KG1 (cell line): ENCODE measurements around the gene UBE2E1.
"Not testable (repeated sequence)": the region's sequence is repeated elsewhere in the genome, so short reads cannot be mapped to it uniquely, and the experiment has no call there.

Experiments used
- DNase-seq: peaks from one replicate; lab custom pipeline; 2025; lab: John Stamatoyannopoulos, UW

Gene UBE2E1

DNA sequence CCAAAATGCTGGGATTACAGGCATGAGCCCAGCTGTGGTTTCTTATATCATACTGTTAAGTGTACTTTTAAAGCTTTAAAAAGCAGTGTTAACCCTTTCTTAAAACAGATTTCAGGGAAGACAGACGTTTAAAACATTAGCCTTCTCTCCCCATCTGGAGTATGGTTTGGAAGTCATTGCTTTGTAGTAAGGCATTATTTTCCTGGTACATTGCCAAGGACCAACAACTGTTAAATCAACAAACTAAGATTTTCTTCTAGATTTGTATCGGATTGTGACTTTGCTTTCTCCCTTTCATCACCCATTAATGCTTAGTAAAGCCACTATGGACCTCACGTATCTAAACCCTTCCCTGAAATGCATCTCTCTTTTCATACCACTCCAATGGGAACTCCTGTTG, 50.5 kb downstream of the UBE2E1 start:
- DNase-seq = no peak

DNA sequence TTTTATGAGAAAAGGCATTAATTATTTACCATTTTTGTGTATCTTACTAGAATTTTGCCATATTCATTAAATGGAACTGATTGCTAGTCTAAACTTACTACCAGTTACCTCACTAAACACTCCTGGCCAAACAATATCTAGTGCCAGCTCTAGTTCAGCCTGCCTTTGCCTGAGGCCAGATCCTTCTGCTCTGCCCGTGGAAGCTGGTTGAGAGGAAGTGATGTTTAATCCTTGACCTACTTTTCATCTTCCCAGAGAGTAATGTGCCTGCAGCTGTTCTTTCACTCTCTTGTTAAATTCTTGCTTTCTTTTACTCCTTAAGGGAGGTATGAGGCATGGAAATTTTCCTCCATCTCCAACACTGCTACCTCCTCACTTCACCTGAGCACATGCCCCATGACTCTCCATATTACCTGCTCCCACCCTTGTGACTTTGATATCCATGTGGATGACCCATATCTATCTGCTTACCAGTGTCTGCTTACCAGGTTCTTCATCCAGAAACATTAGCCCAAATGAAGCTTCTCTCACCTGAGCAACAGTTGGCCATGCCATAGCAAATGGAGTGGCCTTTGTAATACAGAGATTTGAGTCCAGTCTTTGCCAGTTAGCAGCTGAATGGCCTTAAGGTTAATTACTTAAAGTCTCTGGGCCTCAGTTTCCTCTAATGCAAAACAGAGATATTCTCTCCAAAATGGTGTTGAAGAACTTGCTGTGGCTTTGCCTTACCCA, 53.4 kb downstream of the UBE2E1 start:
- no peak for DNase-seq

- DNase-seq = no peak
These were observed 54.2 kb downstream of the UBE2E1 start for GRCh38 chr3:23859839-23860382.

GRCh38 chr3:23861689-23862088, 55.9 kb downstream of the UBE2E1 start:
- DNase-seq = no peak

GRCh38 chr3:23863060-23863459, 57.3 kb downstream of the UBE2E1 start:
- no peak for DNase-seq

GRCh38 chr3:23864931-23865330, 59.2 kb downstream of the UBE2E1 start:
- no peak for DNase-seq

GRCh38 chr3:23865595-23866396, 60.0 kb downstream of the UBE2E1 start:
- DNase-seq = no peak

- no peak for DNase-seq
These were observed 61.6 kb downstream of the UBE2E1 start for GRCh38 chr3:23867400-23867799.

- no peak for DNase-seq
These were observed 62.1 kb downstream of the UBE2E1 start for GRCh38 chr3:23867838-23868237.

DNA sequence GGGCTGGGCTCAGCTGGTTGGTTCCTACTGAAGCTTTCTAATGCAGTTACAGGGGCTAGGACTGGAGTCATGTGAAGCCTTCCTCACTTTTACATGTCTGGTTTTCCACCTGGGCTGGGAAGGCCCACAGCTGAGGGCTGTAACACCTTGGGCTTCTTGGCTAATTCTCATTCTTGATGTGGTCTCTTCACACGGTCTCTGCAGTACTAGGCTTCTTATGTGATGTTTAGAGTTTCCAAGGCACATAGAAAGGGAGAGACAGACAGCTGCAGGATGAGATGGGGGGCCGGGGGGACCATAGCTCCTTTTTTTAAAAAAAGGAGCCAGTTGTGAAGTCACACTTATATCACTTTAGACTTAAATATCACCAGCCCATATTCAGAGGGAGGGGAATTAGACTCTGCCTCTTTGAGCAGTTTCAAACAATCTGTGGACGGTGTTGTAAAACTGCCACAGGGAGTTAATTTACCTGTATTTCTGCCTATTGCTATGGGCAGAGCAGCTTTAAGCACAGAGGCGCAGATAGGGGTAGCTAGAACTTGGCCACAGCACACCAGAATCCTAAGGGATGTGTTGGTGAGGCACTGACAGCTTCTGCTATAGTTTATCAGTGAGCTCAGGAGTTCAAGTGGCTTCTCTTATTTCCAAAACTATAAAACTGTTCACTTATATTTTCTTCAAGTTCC, 64.4 kb downstream of the UBE2E1 start:
- no peak for DNase-seq

- not testable (repeated sequence) for DNase-seq
These were observed 64.9 kb downstream of the UBE2E1 start for GRCh38 chr3:23870663-23871043.

DNA sequence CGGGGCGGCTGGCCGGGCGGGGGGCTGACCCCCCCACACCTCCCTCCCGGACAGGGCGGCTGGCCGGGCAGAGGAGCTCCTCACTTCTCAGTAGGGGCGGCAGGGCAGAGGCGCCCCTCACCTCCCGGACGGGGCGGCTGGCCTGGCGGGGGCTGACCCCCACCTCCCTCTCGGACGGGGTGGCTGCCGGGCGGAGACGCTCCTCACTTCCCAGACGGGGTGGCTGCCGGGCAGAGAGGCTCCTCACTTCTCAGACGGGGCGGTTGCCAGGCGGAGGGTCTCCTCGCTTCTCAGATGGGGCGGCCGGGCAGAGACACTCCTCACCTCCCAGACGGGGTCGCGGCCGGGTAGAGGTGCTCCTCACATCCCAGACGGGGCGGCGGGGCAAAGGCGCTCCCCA, 65.6 kb downstream of the UBE2E1 start:
- not testable (repeated sequence) for DNase-seq

DNA sequence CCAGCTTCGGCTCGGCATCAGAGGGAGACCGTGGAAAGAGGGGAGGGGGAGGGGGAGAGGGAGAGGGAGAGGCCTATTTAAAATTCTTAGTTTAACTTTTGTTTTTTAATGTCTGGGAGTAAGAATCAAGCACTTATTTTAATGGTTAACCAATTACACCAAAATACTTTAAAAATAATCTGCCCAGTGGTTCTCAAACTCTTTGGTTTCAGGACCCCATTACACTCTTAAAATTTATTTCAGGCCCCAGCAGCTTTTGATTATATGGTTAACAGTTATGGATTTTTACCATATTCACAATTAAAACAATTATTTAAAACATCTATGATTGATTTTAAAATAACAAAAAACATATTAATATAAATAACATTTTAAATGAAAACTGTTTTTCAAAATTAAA, 66.6 kb downstream of the UBE2E1 start:
- no peak for DNase-seq

DNA sequence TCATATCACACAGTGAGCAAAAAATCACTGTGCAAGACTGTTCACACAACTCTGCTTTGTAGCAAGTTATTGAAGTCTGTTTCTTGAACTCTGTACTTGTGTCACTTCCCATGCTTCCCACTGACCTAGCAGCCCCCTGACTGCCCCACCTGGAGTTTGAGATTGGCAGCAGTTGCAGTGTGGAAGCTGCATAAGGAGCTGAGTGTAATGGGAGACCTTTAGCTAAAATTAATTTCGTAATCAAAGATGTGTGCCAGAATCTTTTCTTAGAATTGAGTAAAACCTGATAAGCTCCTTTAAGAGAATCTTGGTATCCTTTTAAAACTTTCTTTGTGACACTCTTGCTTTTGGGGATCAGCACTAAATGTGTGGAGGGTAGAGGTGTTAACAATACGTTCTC, 68.2 kb downstream of the UBE2E1 start:
- DNase-seq = no peak

- DNase-seq = no peak
These were observed 68.8 kb downstream of the UBE2E1 start for GRCh38 chr3:23874359-23875112.

DNA sequence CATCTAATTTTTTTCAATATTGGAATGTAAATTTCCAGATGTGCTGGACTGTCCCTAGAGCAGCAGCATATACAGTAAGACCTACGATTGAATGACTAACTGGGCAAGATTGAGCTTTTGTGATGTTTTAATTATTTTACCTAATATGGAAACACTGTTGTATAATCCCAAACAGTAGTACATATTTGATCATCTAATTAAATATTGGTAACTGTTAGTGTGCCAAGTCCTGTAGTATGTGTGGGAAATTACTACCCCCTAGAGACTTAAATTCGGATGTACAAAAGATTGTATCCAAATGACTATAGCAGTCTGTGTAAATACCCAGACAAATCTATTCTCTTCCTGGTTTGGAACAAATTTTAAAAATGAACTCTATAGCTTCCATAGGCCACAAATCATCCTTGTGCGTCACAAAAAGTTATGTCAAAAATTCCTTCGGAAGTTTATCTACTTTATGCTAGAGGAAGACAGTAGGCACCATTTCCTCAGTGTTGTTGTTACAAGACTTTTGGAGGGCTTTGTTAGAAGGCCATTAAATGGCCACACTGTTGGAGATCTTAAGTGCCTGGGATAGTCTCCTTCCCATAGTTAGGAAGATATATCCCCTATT, 69.5 kb downstream of the UBE2E1 start:
- no peak for DNase-seq

DNA sequence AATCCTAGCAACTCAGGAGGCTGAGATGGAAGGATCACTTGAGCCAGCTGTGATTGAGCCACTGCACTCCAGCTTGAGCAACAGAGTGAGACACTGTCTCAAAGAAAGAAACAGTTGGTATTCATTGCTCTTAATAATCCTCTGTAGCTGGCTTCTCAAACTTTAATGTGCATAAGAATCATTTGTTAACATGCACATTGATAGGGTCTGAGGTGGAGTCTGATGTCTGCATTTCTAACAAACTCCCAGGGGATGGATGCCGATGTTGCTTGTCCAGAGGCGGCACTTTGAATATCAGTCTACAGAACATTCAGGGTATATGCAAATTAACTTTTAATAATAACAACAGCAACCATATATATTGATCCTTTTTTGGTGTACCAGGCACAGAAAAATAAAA, 71.2 kb downstream of the UBE2E1 start:
- no peak for DNase-seq

GRCh38 chr3:23877329-23877980, 71.7 kb downstream of the UBE2E1 start:
- no peak for DNase-seq

- DNase-seq = no peak
These were observed 73.7 kb downstream of the UBE2E1 start for GRCh38 chr3:23879485-23879884.

DNA sequence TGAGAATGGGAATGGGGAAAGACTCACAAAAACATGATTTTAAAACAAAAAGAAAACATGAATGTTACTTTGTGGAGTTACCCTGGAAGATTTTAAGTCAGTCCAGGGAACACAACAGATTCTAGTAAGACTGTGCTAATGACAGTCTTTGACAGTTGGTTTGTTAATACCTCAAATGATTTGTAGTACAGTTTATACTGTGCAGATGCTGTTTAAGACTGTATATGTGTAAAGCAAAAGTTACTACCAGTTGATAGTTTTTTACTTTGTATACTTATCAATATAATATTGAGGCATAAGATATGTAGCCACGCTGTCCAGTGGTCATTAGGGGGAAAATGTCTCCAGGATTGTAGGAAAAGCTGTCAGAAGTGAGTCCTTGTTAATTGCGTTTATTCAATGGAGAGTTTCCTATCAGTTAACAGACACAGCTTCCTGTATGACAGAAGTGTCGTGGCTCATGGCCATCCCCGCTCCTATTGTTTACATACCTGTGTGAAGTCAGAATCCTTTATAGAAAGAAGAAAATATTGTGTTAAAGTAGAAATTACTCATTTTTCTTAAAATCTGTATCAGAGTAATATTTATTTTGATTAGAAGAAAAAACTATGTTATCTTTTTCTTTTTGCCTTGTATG, 75.1 kb downstream of the UBE2E1 start:
- no peak for DNase-seq
